NT2/D1 (cell line): ENCODE results near the gene FBXO48.

Experiments
- DNase-seq: peaks from one replicate; pipeline ENCODE4 v3.0.0-alpha.2; 2011; ENCODE audit warnings: low read depth, low spot score
- H3K27me3 ChIP-seq: 2 replicates; pipeline ENCODE4 v1.6.0; 2011; ENCODE audit warnings: mild to moderate bottlenecking; ENCODE audit not compliant: insufficient read length, insufficient read depth
- H3K36me3 ChIP-seq: 2 replicates; pipeline ENCODE4 v1.6.1; 2011; ENCODE audit warnings: mild to moderate bottlenecking, low read length, mixed read lengths; ENCODE audit not compliant: insufficient read depth, insufficient read length
- H3K4me1 ChIP-seq: 2 replicates; pipeline ENCODE4 v1.5.1; 2011; ENCODE audit not compliant: insufficient read depth, insufficient read length
- H3K4me3 ChIP-seq: 2 replicates; pipeline ENCODE4 v1.5.1; 2011; ENCODE audit warnings: low read depth; ENCODE audit not compliant: insufficient read length
- H3K9ac ChIP-seq: 2 replicates; pipeline ENCODE4 v1.6.0; 2011; ENCODE audit warnings: low read depth; ENCODE audit not compliant: insufficient read length
- H3K9me3 ChIP-seq: 2 replicates; pipeline ENCODE4 v1.5.1; 2011; ENCODE audit warnings: mild to moderate bottlenecking, low read length; ENCODE audit not compliant: insufficient read depth
- SUZ12 ChIP-seq: IDR thresholded peaks from 2 replicates; pipeline ENCODE4 v1.6.1; 2011; ENCODE audit not compliant: insufficient read length, insufficient read depth; ENCODE audit errors: extremely low read depth
- YY1 ChIP-seq: IDR thresholded peaks from 2 replicates; pipeline ENCODE4 v1.6.1; 2011; ENCODE audit not compliant: insufficient read length, insufficient read depth
- ZNF274 ChIP-seq: IDR thresholded peaks from 2 replicates; pipeline ENCODE4 v1.6.1; 2011; ENCODE audit warnings: mild to moderate bottlenecking, low read depth, low read length

Gene FBXO48

GRCh38 chr2:68483011-68483410 lies 15.9 kb upstream of the FBXO48 start:
- TF ChIP-seq YY1 = no peak
- no peak for TF ChIP-seq ZNF274
- TF ChIP-seq SUZ12 = no peak
- DNase-seq = no peak
- Histone ChIP-seq H3K36me3 (no peaks in the 10 kb centered on the region), H3K9me3 (no peaks in the 10 kb centered on the region), H3K4me1 (peaks cover 3% of the 10 kb centered on the region), H3K27me3 (no peaks in the 10 kb centered on the region), H3K9ac (no peak overlapping the region), H3K4me3 (no peak overlapping the region)

- DNase-seq = no peak
- peaks cover 3% of the 10 kb centered on the region for H3K4me1 ChIP-seq
- no peak overlapping the region for H3K4me3 ChIP-seq
- no peaks in the 10 kb centered on the region for H3K36me3 ChIP-seq
- no peak overlapping the region for H3K9ac ChIP-seq
- no peak for TF ChIP-seq YY1
- no peak for TF ChIP-seq ZNF274
- no peak for TF ChIP-seq SUZ12
- H3K27me3 ChIP-seq = no peaks in the 10 kb centered on the region
- no peaks in the 10 kb centered on the region for H3K9me3 ChIP-seq
These were observed 15.3 kb upstream of the FBXO48 start for GRCh38 chr2:68482296-68482820.

- no peaks in the 10 kb centered on the region for H3K36me3 ChIP-seq
- H3K9ac ChIP-seq = no peak overlapping the region
- H3K4me3 ChIP-seq = no peak overlapping the region
- DNase-seq = no peak
- no peaks in the 10 kb centered on the region for H3K27me3 ChIP-seq
- TF ChIP-seq YY1 (no peak), ZNF274 (no peak), SUZ12 (no peak)
- H3K4me1 ChIP-seq = peaks cover 3% of the 10 kb centered on the region
- no peaks in the 10 kb centered on the region for H3K9me3 ChIP-seq
These were observed 11.6 kb upstream of the FBXO48 start for GRCh38 chr2:68478688-68479087.

- DNase-seq = no peak
- no peak overlapping the region for H3K4me3 ChIP-seq
These were observed 9.4 kb upstream of the FBXO48 start for GRCh38 chr2:68476454-68476853.

GRCh38 chr2:68475576-68475975 lies 8.5 kb upstream of the FBXO48 start:
- H3K4me3 ChIP-seq = no peak overlapping the region
- H3K36me3 ChIP-seq = no peaks in the 10 kb centered on the region
- no peak for TF ChIP-seq ZNF274
- no peak for TF ChIP-seq YY1
- no peak for TF ChIP-seq SUZ12
- H3K4me1 ChIP-seq = no peaks in the 10 kb centered on the region
- DNase-seq = no peak
- H3K27me3 ChIP-seq = no peaks in the 10 kb centered on the region
- H3K9me3 ChIP-seq = no peaks in the 10 kb centered on the region
- no peak overlapping the region for H3K9ac ChIP-seq

More at GRCh38 chr2:68476454-68476853, 9.4 kb upstream of the FBXO48 start:
- H3K36me3 ChIP-seq = no peaks in the 10 kb centered on the region
- H3K9me3 ChIP-seq = no peaks in the 10 kb centered on the region
- no peaks in the 10 kb centered on the region for H3K27me3 ChIP-seq
- TF ChIP-seq YY1 = no peak
- TF ChIP-seq ZNF274 = no peak
- no peak for TF ChIP-seq SUZ12
- no peak overlapping the region for H3K9ac ChIP-seq
- no peaks in the 10 kb centered on the region for H3K4me1 ChIP-seq

- no peak for TF ChIP-seq YY1
- TF ChIP-seq SUZ12 = no peak
- no peak for TF ChIP-seq ZNF274
- Histone ChIP-seq H3K27me3 (no peaks in the 10 kb centered on the region), H3K4me3 (no peak overlapping the region)
These were observed 8.0 kb upstream of the FBXO48 start for GRCh38 chr2:68475110-68475509.

GRCh38 chr2:68472796-68473414 lies 5.8 kb upstream of the FBXO48 start:
- Histone ChIP-seq H3K9me3 (no peaks in the 10 kb centered on the region), H3K9ac (no peak overlapping the region), H3K4me3 (no peak overlapping the region), H3K4me1 (no peaks in the 10 kb centered on the region), H3K27me3 (no peaks in the 10 kb centered on the region), H3K36me3 (no peaks in the 10 kb centered on the region)
- DNase-seq = no peak
- TF ChIP-seq ZNF274 (no peak), SUZ12 (no peak), YY1 (no peak)

More at GRCh38 chr2:68475110-68475509, 8.0 kb upstream of the FBXO48 start:
- no peak for DNase-seq
- no peak overlapping the region for H3K9ac ChIP-seq
- no peaks in the 10 kb centered on the region for H3K36me3 ChIP-seq
- no peaks in the 10 kb centered on the region for H3K4me1 ChIP-seq
- H3K9me3 ChIP-seq = no peaks in the 10 kb centered on the region
